GM19238 (cell line): ENCODE measurements around the gene CSTB.

ENCODE experiments used
- DNase-seq: peaks from one replicate; pipeline ENCODE4 v3.0.0; 2011; ENCODE audit warnings: low spot score; ENCODE audit not compliant: insufficient read length

The CSTB gene

DNA sequence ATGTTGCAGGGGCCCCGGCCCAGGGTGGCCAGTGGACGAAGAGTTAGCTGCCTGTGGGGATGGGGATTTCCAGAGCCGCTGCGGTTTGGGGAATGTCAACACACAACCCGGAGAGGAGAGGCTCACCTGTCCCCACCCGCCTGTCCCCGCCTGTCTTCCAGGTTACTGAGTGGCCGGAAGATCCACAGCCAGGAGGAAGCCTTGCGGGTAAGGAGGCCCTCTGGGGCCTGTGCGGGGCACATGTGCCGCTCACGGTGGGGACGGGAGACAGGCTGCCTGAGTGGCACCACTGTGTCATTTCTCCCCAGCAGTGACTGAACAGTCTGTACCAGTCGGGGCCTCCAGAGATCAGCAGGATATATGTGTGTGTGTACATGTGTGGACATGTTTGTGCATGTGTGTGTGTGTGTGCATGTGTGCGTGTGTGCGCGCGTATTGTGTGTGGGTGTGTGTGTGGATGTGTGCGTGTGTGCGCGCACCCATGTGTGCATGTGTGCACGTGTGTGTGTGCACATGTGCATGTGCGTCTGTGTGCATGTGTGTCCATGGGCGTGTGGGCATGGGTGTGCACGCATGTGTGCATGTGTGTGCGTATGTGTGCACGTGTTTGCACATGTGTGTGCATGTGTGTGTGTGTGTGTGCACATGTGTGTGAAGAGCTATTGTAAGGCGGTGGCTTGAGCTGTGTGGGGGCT, 25.6 kb downstream of the CSTB start:
- no peak for DNase-seq

- DNase-seq: no peak
Measured at GRCh38 chr21:43749651-43750262, 26.4 kb downstream of the CSTB start.

DNA sequence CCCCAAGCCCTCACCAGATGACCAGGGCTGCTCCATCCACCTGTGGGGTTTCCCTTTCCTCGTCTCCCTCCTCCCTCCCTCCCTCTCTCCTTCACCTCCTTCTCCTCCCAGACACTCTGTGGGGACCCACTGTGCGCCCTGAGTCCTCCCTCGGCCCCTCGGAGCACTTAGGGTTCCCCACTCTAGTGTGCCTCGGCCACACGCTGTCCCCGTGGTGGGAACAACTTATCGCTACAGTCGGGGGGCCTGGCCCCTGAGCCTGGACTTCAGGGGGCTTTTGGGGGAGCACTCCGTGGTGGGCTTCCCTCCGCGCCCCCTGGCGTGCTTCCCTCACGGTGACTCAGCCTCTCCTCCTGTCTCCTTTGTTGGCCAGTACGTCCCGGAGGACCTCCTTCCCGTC, 27.5 kb downstream of the CSTB start:
- no peak for DNase-seq

- no peak for DNase-seq
Measured at GRCh38 chr21:43745772-43746517, 30.2 kb downstream of the CSTB start.

DNA sequence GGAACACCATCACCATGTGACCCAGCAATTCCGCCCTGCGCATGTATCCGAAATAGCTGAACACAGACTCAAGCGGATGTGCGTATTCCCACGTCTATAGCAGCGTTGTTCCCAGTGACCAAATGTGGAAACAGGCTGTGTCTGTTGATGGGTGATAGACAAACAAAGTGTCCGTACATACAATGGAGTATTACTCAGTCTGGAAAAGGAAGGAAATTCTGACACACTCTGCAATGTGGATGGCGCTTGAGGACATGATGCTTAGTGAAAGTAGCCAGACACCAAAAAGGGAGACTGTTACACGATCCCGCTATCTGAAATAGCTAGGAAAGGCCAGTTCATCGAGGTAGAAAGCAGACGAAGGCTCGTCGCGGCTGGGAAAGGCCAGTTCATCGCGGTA, 31.4 kb downstream of the CSTB start:
- DNase-seq: no peak

DNA sequence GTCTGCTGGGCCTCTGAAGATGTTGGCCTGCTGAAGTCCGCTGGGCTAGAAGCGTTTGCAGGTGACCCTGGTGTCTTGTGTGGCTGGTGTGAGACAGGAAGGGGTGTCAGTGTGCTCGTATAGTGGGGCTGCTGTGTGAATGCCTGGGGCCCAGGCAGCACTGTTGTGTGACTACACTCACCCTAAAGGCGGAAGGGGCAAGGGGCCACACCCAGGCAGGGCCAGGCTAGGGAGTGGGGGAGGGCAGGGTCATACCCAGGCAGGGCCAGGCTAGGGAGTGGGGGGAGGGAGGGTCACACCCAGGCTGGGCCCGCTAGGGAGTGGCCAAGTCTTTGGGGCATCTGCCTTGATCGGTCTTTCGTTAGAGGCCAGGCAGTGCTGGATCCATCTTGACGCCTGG, 32.2 kb downstream of the CSTB start:
- DNase-seq: no peak

GRCh38 chr21:43741423-43742096, 34.5 kb downstream of the CSTB start:
- DNase-seq: no peak

GRCh38 chr21:43740497-43741156, 35.5 kb downstream of the CSTB start:
- no peak for DNase-seq

- no peak for DNase-seq
Measured at GRCh38 chr21:43739621-43740435, 36.3 kb downstream of the CSTB start.

GRCh38 chr21:43737158-43737950, 38.8 kb downstream of the CSTB start:
- no peak for DNase-seq

DNA sequence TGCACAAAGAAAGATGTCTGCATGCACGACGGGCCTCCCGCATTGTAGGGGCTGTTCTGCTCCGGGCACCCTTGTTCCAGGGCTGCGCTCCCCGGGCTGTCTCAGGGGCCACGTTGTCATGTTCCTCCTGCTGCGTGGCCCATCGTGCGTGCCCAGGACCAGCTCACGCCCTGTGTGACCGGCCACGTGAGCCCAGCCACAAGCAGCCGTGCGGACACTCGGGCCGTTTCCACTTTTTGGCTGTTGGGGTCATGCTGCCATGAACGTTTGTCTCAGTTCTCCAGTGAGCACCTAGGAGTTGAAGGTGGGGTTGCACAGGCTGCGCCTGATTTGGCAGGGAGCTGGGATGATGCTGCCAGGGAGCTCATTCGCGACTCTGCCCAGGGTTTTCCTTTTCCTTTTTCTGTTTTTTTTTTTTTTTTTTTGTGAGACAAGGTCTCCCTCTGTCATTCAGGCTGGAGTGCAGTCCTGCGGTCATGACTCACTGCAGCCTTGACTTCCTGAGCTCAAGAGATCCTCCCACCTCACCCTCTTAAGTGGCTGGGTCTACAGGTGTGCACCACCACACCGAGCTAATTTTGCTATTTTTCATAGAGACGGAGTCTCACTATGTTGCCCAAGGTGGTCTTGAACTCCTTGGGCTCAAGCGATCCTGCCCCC, 39.8 kb downstream of the CSTB start:
- DNase-seq: no peak

DNA sequence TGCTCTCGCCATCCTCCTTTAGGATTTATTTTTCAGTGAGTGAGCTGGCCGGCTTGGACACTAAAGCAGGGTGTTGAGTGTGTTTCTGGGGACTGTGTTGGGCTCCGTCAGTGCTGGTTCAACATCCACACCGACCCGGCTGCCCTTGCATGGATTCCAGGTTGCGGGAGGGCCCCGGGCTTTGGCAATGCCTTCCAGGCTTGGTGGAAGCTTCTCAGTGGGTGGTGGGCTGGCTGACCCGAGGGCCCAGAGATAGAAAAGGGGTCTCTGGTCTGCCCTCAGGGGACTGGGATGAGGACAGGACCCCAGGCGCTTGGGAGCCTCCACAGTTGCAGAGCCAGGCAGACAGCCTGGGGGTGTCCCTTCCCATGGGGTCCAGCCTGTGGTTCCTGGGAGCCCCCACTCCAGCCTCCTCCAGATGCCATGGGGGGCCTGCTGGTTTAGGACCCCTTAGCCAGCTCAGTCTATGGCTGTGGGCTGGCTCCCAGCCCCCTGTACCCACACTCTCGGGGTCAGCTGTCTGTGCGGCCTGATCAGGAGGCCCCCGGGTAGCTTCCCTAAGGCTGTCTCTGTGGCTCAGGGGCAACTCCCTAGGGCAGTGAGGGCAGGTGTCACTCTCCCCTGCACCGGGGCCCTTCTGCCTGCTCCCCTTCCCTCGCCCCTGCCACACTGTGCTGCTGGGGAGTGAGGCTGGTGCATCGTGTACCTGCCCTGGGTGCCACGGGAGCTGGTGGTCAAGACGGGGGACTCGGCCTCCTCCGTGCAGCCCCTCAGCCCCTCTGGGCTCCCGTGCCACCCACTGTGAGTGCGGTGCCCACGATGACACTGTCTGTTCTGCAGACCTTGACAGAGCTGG, 40.6 kb downstream of the CSTB start:
- DNase-seq: no peak

DNA sequence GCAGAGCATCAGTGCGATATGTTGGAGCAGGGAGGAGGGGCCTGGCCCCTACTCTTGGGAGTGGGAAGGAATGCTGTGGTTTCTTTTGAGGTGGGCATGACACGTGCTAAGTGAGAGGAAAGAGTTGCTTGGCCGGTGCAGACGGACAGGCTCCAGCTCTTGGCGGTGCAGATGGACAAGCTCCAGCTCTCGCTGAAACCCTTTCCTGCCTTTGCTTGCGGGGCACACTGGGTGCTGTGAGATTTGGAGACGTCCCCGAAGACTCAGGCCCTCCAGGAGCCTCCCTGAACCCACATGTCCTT, 41.2 kb downstream of the CSTB start:
- no peak for DNase-seq

- no peak for DNase-seq
Measured at GRCh38 chr21:43734131-43734927, 41.8 kb downstream of the CSTB start.

- no peak for DNase-seq
Measured at GRCh38 chr21:43733529-43734071, 42.5 kb downstream of the CSTB start.

DNA sequence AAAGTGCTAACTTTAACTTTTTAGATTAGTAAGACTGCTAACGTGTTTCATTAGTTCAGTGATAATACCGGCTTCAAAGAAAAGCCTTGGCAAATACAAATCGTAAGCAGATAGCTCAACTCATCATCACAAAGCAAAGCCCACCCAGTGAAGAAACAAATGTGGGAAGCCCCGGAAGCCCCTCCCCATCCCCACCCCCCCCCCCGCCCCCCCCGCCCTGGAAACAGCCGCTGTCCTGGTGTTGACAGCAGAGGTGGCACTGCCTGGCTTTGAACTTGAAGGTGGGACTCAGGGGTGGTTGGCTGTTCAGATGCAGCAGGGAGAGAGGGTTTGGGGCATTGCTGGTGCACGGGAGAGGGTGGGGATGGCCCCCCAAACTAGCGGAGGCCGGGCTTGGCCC, 43.0 kb downstream of the CSTB start:
- DNase-seq: no peak

GRCh38 chr21:43731891-43732711, 44.0 kb downstream of the CSTB start:
- no peak for DNase-seq
